Fibroblast of skin of left biceps (primary cell): ENCODE data around the gene TENM4.
"Not testable (repeated sequence)": the region's sequence is repeated elsewhere in the genome, so short reads cannot be mapped to it uniquely, and the experiment has no call there.

Experiments
- DNase-seq, 2 experiments: peaks; one replicate each; pipeline ENCODE4 v3.0.0-alpha.2; 2013; ENCODE audit warnings: low read depth in 2 of 2

The TENM4 gene

DNA sequence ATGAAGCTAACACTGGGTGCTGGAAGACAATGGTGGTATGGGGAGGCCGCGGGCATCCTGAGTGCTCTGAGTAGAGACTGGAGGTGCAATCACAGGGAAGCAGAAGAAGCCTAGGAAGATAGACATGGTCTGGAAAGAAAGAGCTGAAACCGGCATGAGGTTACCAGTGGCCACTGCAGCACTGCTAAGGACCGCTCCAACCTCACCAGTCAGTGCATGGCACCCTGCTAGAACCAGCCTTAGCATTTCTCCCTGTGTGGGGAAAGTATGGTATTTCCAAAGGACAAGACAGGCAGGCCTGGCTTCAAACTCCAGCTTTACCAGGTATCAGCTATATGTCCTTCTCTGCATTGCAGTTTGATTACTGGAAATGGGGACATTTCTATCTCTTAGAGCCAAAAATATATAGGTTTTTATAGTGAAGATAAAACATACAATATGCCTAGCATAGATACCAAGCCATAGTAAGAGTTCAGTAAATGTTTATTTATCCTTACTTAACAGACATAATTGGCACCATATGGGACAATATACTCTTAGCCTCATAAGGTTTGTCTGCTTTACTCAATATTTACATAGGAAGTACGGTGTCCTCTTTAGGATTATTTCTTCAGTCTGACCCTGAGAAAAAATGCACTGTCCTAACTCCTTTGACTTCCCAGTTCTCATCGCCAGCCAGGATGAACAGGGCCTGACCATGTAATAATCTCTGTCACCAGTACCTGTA lies 231.1 kb downstream of the TENM4 start:
- DNase-seq = no peak

DNA sequence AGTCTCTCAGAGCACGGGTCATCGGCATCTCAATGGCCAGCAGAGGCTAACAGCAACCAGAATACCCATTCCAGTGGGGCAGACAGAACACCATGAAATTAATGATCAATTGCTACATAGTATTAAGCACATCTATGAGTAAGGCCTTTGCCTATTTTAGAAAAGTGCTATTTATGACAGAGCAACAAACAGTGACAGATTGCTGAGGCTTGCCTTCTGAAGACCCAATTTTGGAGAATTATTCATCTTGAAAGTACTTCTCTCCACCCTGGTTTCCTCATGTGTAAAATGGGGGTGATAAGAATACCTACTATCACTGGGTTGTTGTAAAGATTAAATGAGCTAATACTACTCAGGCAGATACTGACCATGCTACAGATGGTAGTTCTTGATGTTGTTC lies 232.7 kb downstream of the TENM4 start:
- DNase-seq = no peak

DNA sequence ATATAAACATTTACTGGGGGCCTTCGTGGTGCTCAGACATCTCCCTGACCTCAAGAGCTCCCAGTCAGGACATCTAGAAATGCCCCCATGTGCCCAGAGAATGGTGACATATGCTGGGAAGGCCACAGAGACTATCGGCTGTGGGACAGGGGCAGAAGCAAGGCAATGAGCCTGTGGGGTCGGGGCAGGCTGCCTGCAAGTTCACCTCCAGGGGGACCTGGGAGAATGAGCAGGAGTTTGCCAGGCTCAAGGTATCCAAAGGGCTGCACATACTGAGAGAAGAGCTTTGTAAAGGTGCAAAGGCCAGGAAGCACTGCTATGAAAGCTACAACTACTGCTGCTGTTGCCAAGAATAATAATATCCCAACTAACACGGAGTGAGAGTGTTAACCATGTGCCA lies 233.9 kb downstream of the TENM4 start:
- DNase-seq = no peak

DNA sequence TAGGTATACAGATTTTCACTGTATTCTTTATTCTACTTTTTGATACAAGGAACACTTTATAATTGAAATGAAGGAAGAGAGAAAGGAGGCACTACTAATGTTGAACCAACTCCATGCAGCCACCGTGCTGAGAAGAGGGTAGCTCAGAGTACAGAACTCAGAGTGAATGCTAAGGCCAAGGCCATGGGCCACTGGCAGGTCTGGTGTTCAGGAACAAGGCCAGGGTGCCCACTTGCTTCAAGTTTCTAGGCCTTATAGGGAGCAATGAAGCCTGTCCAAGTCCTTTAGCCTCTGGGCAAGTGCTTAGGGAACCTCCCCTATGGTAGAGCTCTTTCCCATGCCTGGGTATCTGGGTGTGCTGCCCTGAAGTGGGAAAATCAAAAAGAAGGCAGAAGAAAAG lies 235.0 kb downstream of the TENM4 start:
- DNase-seq = no peak

DNA sequence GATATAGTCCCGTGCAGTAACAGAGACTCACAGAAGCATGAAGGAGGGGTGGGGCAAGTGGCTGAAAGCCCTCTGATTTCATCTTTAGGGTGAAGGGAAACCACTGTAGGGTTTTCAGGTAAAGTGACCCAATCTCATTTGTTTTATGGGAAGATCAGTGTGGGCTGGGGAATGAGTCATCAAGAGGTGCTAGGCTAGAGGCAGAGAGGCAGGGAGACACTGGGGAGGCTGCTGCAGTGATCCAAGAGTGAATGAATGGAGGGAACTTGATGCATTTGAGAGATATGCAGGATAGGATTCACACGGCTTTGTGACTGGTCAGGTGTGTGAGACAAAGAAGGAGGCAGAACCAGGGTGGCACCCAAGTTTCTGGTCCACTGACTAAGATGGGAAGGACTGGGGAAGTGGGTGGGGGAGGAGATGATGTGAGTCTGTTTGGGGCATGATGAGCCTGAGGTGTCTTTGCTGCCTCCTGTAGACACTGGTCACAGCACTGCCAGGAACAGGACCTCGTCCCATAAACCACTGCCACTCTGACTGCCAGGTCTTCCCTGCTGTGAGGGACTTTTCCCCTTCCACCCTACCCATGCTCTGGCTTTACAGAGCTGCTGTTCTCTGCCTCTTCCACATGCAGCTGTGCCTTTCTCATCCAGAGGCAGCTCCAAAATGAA lies 239.0 kb downstream of the TENM4 start:
- DNase-seq = no peak

DNA sequence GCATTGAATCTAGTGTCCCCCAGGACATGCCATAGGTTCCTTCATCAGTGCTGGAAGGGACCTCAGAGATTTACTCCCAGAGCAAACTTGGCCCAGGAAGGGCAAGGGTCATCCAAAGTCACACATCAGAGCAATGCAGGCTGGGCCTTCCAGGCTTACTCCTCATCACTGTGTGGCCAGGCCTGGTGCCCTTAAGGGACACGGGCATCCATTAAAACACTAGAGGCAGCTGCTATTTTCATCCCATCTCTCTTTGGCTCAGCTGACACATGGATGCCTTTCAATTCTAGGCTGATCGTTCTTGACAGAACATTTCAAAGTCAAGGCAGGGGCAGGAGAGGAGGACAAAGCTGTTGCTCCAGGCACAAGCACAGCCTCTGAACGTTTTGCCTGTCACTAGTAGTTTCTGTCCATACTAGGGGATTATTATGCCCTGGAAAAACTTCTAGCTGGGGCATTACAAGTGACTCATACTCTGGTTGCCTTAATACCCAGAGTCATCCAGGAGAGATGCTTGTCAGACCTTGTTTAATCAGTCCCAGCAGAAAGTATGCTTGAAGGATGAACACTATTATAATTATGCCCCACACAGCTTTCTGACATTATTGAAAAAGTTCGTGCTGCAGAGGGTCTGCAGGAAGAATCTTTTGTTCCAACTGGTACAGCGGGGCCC lies 240.3 kb downstream of the TENM4 start:
- DNase-seq = no peak

DNA sequence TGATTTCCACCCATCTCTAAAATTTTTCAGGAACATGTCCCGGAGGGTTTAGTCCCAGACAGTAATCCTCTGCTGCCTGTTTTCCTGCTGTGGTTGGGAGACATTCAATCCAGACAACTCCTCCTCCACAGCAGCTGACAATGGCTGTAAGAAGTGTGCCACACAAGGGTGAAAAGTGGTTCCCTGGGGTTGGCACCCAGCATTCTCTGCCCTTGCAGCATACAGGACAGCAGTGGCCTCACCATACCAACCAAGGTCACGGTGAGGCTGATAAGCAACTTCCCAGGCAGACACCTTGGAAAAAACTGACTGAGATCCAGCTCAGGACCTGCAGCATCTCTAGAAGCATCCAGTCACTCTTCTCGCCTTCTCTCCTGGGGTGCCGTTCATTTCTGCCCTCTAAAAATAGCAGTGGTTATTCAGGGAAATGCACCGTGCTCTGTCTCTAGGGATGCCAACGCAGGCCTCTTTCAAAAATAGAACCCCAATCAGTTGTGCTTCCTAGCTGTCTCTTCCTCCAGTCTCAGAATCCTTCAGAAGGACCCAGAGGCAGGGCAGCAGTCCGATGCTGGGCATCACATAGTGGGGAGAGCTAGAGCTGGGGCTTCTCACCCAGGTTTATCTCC lies 241.0 kb downstream of the TENM4 start:
- no peak for DNase-seq

DNA sequence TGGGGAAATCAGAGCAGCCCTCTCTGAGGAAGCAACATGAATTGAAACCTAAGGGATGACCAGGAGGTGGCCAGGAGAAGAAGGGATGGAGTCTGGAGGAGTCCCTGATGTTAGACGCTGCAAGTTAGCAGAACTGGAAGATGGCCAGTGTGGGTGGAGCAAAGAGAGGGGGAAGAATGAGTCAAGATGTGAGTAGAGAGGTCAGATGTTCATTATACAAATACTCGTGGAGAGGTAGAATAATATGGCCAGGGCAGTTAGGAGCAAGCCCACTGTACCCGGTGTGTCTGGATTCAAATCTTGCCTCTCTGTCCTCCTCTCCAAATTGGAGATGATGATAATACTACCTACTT lies 242.0 kb downstream of the TENM4 start:
- no peak for DNase-seq

DNA sequence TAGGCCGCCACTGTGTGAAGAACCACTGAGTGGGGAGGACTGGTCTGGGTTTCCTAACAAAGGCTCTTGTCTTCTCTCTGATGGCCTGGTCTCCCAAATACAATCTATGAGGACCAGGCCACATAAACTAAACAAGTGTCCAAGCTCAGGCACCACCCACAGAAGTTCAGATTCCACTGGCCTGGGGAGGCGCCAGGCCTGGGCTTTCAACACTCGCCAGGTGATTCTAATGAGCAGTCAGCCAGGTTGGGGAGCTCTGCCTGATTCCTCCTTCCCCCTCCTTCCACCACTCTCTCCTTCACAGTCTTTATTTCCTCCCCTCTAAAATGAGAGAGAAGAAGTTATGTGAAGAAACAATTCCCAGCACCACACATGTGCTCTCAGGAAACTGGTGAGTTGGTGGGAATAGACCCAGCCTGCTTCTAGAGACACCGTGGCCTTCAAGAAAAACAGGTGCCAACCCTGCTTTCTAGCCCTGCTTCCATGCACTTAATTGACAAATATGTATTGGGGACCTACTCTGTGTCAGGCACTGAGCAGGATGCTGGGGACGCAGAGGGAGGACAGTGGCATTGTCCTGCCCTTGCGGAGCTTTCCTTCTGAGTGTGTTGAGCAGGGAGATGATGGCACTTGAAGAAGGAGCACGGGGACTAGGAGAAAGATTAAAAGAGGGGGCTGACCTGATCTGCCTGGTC lies 242.5 kb downstream of the TENM4 start:
- no peak for DNase-seq

DNA sequence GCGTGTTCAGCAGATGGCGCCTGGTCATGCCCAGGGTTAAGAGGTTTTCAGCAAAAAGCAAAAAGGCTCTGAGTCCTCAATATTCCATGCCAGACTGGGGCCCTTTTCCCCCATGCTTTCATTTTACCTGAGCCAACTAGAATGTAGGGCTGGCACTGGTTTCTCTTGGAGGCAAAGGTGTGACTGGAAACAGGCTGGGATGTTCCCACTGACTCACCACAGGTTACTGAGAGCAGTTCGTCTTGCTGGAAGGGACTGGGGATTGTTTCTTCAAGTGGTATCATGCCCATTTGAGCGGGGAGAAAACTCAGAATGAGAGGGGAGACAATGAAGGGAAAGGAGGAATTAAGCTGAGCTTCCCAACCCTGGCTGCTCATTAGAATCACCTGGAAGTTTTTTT lies 243.9 kb downstream of the TENM4 start:
- no peak for DNase-seq

DNA sequence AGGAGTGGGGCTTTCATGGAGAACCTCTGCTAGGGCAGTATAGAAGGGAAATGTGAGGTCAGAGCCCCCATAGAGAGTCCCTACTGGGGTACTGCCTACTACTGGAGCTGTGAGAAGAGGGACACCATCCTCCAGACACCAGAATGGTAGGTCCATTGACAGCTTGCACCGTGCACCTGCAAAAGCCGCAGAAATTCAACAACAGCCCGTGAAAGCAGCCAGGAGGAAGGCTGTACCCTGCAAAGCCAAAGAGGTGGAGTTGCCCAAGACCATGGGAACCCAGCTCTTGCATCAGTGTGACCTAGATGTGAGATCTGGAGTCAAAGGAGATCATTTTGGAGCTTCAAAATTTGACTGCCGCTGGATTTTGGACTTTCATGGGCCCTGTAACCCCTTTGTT lies 245.6 kb downstream of the TENM4 start:
- DNase-seq = no peak

DNA sequence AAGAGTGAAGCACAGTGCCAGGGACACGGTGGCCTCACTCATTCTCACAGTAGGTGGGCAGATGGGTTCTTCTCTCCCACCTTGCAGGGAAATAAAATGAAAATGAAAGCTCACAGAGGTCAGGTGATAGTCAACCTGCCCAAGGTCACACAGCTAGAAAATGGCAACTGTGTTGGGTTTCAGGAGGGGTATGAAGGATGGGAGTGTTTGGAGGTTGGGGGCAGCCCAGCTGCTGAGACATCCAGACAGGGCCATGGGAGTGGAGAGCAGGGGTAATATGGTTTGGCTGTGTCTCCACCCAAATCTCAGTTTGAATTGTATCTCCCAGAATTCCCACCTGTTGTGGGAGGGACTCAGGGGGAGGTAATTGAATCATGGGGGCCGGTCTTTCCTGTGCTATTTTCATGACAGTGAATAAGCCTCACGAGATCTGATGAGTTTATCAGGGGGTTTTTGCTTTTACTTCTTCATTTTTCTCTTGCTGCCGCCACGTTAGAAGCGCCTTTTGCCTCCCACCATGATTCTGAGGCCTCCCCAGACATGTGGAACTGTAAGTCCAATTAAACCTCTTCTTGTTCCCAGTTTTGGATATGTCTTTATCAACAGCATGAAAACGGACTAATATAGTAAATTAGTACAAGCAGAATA lies 247.0 kb downstream of the TENM4 start:
- no peak for DNase-seq

DNA sequence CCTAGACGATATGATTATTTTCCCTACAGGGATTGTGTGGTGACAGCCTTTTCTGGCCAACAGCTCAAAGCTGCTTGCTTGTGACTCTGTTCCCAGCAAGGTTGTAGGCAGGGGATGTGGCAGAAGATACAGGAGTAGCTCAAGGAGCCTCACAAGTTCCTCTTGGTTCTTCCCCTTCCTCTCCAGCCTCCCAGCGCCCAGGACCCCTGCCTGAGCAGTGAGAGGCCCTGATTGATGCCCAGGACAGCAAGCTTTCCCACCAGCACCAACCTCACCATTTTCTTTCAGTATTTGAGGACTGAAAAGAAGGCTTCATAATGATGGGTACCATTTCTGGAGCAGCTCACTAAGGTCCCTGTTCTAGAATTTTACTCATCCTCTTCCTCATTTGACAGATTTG lies 248.0 kb downstream of the TENM4 start:
- DNase-seq = no peak

DNA sequence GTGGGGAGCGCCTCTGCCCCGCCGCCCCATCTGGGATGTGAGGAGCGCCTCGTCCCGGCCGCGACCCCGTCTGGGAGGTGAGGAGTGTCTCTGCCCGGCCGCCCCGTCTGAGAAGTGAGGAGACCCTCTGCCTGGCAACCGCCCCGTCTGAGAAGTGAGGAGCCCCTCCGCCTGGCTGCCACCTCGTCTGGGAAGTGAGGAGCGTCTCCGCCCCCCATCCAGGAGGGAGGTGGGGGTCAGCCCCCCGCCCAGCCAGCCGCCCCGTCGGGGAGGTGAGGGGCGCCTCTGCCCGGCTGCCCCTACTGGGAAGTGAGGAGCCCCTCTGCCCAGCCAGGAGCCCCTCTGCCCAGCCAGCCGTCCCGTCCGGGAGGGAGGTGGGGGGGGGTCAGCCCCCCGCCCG lies 249.1 kb downstream of the TENM4 start:
- DNase-seq = not testable (repeated sequence)

DNA sequence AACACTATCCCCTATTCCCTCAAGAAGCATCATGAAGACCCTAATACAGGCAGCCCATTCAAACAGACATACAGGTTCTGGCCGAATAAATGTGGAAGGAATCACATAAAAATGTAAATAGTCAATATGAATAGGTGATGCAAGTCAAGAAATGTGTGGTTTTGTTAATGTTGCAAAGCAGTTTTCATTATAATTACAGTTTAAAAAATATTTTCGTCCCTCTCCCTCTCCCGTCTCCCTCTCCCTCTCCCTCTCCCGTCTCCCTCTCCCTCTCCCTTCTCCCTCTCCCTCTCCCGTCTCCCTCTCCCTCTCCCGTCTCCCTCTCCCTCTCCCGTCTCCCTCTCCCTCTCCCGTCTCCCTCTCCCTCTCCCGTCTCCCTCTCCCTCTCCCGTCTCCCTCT lies 250.3 kb downstream of the TENM4 start:
- DNase-seq = not testable (repeated sequence)

DNA sequence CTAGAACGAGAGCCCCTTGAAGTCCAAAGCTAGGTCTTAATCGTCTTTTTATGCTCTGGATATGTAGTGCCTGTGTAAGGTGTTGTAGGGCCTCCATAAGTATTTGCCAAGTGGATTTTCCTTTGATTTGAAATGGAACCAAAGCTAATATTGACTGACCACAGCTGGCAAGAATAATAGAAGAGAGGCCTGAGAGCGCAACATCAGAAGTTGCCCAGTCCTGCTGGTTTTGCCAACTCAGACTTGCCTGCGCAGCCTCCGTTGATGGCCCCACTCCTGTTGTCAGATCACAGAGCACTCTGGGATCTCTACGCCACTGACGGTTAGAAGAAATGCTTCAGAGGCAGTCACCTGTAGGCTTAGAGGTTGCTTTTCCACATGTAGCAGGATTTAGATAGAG lies 251.2 kb downstream of the TENM4 start:
- no peak for DNase-seq

DNA sequence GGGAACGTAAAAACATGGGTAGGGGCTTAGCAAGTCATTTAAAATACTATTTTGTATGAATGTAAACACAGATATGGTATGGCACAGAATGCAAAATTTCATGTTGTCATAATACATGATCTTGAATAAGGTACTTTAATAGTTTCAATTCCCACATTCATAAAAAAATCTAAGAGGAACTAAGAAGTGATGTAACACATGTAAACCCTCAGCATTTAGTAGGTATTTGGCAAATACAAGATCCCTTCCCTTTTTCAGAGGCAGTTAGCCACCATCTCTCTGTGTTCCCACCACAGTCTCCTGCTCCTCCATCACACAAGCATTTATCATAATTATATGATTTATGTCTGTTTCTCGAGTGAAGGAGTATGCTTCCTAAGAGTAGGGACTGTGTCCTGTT lies 251.8 kb downstream of the TENM4 start:
- DNase-seq = no peak

DNA sequence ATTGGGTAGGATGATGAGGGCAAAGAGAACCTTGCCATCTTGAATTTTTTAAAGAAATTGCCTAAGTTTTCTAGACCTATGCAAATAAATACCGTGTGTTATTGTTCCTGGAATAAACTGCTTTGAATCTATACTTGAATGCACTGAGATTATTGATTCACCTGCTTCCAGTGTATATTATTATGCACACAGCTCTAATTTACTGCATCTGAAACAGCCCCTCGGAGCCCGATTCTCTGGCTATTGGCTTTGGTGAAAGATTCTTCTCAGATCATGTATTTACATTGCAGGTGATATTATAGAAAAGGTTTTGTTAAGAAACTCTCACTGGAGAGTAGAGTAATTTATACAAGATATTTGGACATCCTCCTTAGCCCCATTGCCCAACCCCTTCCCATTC lies 254.2 kb downstream of the TENM4 start:
- no peak for DNase-seq

DNA sequence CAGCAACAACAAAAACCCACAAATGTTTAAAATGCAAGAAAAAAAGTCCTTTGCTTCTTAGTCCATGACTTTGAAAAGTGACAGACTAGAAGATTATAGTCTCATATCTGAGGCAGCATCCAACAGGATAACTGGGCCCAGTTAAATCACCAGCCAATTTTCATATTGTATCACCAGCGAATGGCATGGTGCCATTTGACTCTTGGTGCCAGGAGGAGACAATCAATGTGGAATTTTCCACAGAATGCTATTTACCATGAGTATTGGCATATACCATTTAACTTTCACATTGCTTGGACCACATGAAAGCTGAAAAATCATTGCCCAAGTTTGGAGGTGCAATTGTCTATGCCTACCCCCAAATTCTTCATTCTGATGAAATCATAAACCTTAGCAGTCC lies 255.5 kb downstream of the TENM4 start:
- no peak for DNase-seq

DNA sequence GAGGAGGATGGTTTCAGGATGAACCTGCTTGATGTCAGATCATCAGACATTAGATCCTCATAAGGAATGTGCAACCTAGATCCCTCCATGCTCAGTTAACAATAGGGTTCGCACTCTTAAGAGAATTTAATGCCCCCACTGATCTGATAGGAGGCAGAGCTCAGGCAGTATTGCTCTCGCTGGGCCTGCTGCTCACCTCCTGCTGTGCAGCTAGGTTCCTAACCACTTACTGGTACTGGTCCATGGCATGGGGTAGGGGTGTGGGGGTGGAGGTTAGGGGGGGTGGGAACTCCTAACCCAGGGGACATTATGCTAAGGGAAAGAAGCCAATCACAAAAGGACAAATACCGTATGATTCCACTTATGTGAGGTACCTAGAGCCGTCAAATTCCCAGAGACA lies 256.5 kb downstream of the TENM4 start:
- no peak for DNase-seq

DNA sequence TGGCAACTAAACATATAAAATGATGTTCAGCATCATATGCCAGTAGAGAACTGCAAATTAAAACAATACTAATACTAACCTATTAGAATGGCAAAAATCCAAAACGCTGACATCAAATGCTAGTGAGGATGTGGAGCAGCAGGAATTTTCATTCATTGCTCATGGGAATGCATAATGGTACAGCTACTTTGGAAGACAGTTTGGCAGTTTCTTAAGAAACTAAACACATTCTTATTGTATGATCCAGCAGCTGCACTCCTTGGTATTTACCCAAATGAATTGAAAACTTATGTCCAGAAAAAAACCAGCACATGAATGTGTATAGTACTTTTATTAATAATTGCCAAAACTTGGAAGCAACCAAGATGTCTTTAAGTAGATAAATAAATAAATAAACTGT lies 258.0 kb downstream of the TENM4 start:
- DNase-seq = peak; percentile 93

DNA sequence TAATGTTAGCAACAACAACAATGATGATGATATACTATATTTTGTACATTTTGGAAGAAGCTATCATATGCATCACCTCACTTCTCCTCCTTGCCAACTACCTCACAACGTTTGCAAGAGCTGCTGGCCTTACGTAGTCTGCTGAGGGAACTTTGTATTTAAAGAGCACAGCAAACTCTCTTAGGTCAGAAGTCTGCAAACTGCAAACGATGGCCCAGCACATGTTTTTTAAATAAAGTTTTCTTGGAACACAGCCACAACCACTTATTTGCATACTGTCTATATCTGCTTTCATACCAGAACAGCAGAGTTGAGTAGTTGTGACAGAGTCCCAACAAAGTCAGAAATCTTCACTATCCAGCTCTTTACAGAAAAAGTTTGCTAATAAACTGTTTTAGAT lies 261.7 kb downstream of the TENM4 start:
- DNase-seq = peak in 1 of 2 experiments; percentile 13
